Loucy (cell line): ENCODE results near the gene ALOX15.

Experiments
- CTCF ChIP-seq: fragments of 200-600 bp; sonication (generic); conservative IDR thresholded peaks from 2 replicates; pipeline ENCODE4 v1.5.1; 2014; ENCODE audit warnings: mild to moderate bottlenecking, antibody characterized with exemption, low read length
- EZH2phosphoT487 ChIP-seq: fragments of 200-600 bp; IDR thresholded peaks from 2 replicates; pipeline ENCODE4 v1.6.1; 2018; ENCODE audit warnings: antibody characterized with exemption, mild to moderate bottlenecking, moderate library complexity, borderline replicate concordance

GRCh38 chr17:4626734-4627256, 14.7 kb downstream of the ALOX15 start:
- no peak for TF ChIP-seq CTCF
- TF ChIP-seq EZH2phosphoT487, result no peak
